Smooth muscle cell (in vitro differentiated cells): ENCODE measurements around the gene ACTR8. TPM values are rescaled to one million over a fixed set of nuclear protein-coding genes. Genes with fewer than 3 reads are reported as not detected.

Source experiments
- DNase-seq: peaks from one replicate; lab custom pipeline; 2025; ENCODE audit not compliant: unreplicated experiment; lab: John Stamatoyannopoulos, UW
- H2AFZ ChIP-seq: fragments of 200-600 bp; sonication (generic); 2 replicates; pipeline ENCODE4 v1.6.0; 2016; ENCODE audit warnings: antibody characterized with exemption, low read depth, mild to moderate bottlenecking
- H3F3A ChIP-seq: fragments of 200-600 bp; sonication (generic); 2 replicates; pipeline ENCODE4 v1.6.0; 2017; ENCODE audit warnings: antibody characterized with exemption, low read depth
- H3K27ac ChIP-seq: fragments of 200-600 bp; sonication (generic); 2 replicates; pipeline ENCODE4 v1.5.1; 2016; ENCODE audit warnings: low read depth, mild to moderate bottlenecking
- H3K27me3 ChIP-seq: fragments of 200-600 bp; sonication (generic); 2 replicates; pipeline ENCODE4 v1.6.1; 2016; ENCODE audit warnings: low read depth, mild to moderate bottlenecking
- H3K36me3 ChIP-seq: fragments of 200-600 bp; sonication (generic); 2 replicates; pipeline ENCODE4 v1.5.1; 2016; ENCODE audit warnings: low read depth
- H3K4me1 ChIP-seq: fragments of 200-600 bp; sonication (generic); 2 replicates; pipeline ENCODE4 v1.5.1; 2016; ENCODE audit warnings: low read depth
- H3K4me2 ChIP-seq: fragments of 200-600 bp; sonication (generic); 2 replicates; pipeline ENCODE4 v1.6.0; 2016; ENCODE audit warnings: mild to moderate bottlenecking
- H3K4me3 ChIP-seq: fragments of 200-600 bp; sonication (generic); 2 replicates; pipeline ENCODE4 v1.5.1; 2016; ENCODE audit warnings: mild to moderate bottlenecking
- H3K79me2 ChIP-seq: fragments of 200-600 bp; sonication (generic); 2 replicates; pipeline ENCODE4 v1.6.0; 2016; ENCODE audit warnings: low read depth, mild to moderate bottlenecking
- H3K9ac ChIP-seq: fragments of 200-600 bp; sonication (generic); 2 replicates; pipeline ENCODE4 v1.6.0; 2016; ENCODE audit warnings: low read depth
- H3K9me3 ChIP-seq: fragments of 200-600 bp; sonication (generic); replicated peaks from 2 replicates; pipeline ENCODE4 v1.5.1; 2016; ENCODE audit warnings: low read depth
- H4K20me1 ChIP-seq: fragments of 200-600 bp; sonication (generic); 2 replicates; pipeline ENCODE4 v1.6.0; 2016; ENCODE audit warnings: low read depth
- WGBS: methylation state at CpG from one replicate; pipeline ENCODE4 v1.1.7; 2016; ENCODE audit warnings: low lambda C conversion rate; 5-methylcytosine and 5-hydroxymethylcytosine counted together
- polyA plus RNA-seq: library from polyadenylated mRNA; unstranded; fragments of >200 nt; fragmentation: Nextera tagmentation; extraction: Ambion mirVana; gene quantifications from 2 replicates; pipeline ENCODE4 v1.2.1, GENCODE V29; 2016
- total RNA-seq: library from RNA; depleted of rRNA; stranded (reverse); fragments of >200 nt; gene quantifications from 2 replicates; pipeline ENCODE4 v1.2.3, GENCODE V29; 2014
- TF ChIP-seq, protein P1 (sequence below): fragments of 200-600 bp; sonication (generic); IDR thresholded peaks from 2 replicates; pipeline ENCODE4 v1.5.1; 2017; ENCODE audit warnings: borderline replicate concordance, mild to moderate bottlenecking, antibody characterized with exemption; ENCODE audit not compliant: insufficient read depth, poor library complexity, severe bottlenecking

Gene ACTR8
- total and polyA plus RNA-seq, 2 experiments from 2014 or later, result 17.4 to 23.1 TPM

DNA sequence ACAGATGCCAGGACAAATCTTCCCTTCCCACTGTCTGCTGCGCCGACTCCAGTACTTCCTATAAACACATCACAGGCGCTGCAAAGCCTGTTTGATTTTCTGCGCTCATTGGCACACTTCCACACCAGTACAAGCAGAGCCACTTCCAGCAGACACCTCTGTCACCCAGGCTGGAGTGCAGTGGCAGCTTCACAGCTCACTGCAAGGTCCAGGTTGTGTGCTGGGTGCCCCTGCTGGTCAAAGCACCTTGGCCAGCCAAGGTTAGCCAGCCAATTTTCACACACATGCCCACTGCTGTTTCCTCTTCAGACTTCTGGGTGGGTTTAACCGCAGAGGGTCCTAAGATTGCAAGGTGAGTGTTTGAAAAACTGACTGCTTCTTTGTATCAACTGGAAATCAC is 40.7 kb downstream of the ACTR8 start:
- Histone ChIP-seq H3F3A (no peaks in the 10 kb centered on the region), H3K27me3 (peaks cover 16% of the 10 kb centered on the region), H4K20me1 (no peaks in the 10 kb centered on the region), H3K79me2 (no peaks in the 10 kb centered on the region), H3K4me1 (no peaks in the 10 kb centered on the region), H3K4me2 (no peak overlapping the region), H3K9ac (no peak overlapping the region), H3K9me3 (no peaks in the 10 kb centered on the region), H2AFZ (no peak overlapping the region), H3K27ac (no peak overlapping the region), H3K36me3 (no peaks in the 10 kb centered on the region), H3K4me3 (no peak overlapping the region)
- WGBS, result 88% methylated on average over 5 of the region's 5 CpGs
- TF ChIP-seq, protein P1, sequence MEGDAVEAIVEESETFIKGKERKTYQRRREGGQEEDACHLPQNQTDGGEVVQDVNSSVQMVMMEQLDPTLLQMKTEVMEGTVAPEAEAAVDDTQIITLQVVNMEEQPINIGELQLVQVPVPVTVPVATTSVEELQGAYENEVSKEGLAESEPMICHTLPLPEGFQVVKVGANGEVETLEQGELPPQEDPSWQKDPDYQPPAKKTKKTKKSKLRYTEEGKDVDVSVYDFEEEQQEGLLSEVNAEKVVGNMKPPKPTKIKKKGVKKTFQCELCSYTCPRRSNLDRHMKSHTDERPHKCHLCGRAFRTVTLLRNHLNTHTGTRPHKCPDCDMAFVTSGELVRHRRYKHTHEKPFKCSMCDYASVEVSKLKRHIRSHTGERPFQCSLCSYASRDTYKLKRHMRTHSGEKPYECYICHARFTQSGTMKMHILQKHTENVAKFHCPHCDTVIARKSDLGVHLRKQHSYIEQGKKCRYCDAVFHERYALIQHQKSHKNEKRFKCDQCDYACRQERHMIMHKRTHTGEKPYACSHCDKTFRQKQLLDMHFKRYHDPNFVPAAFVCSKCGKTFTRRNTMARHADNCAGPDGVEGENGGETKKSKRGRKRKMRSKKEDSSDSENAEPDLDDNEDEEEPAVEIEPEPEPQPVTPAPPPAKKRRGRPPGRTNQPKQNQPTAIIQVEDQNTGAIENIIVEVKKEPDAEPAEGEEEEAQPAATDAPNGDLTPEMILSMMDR, result no peak
- DNase-seq, result no peak

DNA sequence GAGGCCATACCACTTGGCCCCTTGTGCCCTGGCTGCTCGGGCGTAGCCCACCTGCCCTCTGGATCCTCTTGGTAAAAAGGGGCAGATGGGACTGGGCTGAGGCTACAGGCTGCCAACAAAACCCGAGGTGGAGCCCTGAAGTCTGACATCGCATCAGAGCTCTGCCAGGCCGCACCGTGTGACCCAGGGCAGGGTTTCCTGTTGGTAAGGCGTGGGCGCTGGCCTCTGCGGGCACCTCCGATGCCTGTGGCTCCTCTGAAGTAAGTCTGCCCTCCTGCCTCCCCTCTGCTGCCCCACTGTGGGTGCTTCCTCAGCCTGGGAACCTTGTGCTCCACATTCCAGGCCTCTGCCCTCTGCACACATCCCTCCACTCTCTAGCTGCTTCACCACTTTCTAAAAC is 44.6 kb downstream of the ACTR8 start:
- 96% methylated on average over 10 of the region's 10 CpGs for WGBS
- no peaks in the 10 kb centered on the region for H3K4me1 ChIP-seq
- TF ChIP-seq, protein P1, result no peak
- H3K27me3 ChIP-seq, result no peaks in the 10 kb centered on the region
- no peak overlapping the region for H3K9ac ChIP-seq
- H3K79me2 ChIP-seq, result no peaks in the 10 kb centered on the region
- no peaks in the 10 kb centered on the region for H3K9me3 ChIP-seq
- H3K4me2 ChIP-seq, result no peak overlapping the region
- H3K4me3 ChIP-seq, result no peak overlapping the region
- H3K36me3 ChIP-seq, result no peaks in the 10 kb centered on the region
- H3K27ac ChIP-seq, result no peak overlapping the region
- H3F3A ChIP-seq, result no peaks in the 10 kb centered on the region
- H2AFZ ChIP-seq, result no peak overlapping the region
- DNase-seq, result no peak
- H4K20me1 ChIP-seq, result no peaks in the 10 kb centered on the region

DNA sequence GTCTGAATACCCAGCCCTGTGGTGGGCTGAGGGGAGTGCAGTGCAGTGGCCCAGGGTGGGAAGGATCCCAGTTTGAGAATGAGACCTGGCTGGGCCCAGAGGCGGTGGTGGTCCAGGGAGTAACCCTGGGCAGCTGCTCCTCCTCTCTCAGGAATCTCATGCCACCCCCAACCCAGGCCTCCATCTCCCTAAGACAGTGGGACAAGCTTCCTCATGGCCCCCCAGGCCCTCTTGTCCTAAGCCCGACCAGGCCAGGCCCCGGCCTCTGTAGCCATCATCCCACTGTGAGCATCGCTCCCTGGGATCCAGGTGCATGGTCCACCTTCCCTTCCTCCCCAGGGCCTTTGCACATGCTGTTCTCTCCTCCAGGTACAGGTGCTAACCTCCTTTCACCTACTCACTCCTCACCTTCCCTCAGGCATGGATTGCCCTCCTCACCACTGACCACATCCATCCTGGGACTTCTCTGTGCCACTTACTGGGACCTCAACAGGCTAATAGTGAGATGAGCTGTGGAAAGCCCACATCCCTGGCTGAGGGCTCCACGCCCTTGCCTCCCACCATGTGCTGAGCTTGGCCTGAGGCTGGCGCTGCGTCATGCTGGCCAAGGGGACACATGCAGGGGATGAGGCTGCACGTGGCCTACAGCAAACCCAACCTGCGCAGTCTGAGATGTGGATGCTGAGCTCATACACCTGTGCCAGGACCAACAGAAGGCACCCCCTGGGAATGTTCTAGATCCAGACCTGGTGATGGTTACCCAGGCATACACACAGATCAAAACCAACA is 45.7 kb downstream of the ACTR8 start:
- no peaks in the 10 kb centered on the region for H3K79me2 ChIP-seq
- no peaks in the 10 kb centered on the region for H3K36me3 ChIP-seq
- H4K20me1 ChIP-seq, result no peaks in the 10 kb centered on the region
- H3K4me1 ChIP-seq, result no peaks in the 10 kb centered on the region
- H3K4me2 ChIP-seq, result no peak overlapping the region
- no peak overlapping the region for H3K27ac ChIP-seq
- no peak overlapping the region for H3K4me3 ChIP-seq
- 98% methylated on average over 9 of the region's 9 CpGs for WGBS
- H3K9me3 ChIP-seq, result no peaks in the 10 kb centered on the region
- no peak overlapping the region for H3K9ac ChIP-seq
- H3K27me3 ChIP-seq, result no peaks in the 10 kb centered on the region
- no peak overlapping the region for H2AFZ ChIP-seq
- no peak for DNase-seq
- TF ChIP-seq, protein P1, result no peak
- no peaks in the 10 kb centered on the region for H3F3A ChIP-seq

DNA sequence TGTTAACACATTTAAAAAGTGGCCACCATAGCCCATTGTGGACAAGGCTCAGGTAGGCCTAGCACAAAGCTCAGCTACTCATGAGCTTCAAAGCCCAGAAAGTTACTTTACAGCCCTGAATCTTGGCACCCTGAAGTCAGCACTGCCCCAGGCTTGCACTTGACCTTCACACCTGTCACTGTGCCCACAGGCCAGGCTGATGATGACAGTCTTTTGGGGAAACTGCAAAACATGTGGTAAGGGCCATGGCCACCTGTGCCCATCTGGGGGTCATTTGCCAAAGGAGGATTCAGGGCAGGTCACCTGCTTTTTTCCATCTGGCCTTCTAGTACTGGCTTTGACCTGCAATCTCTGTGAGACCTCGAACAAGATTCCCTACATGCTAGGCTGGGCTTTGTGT is 46.7 kb downstream of the ACTR8 start:
- no peak overlapping the region for H3K4me3 ChIP-seq
- no peaks in the 10 kb centered on the region for H3K36me3 ChIP-seq
- H3K4me2 ChIP-seq, result no peak overlapping the region
- H3K27ac ChIP-seq, result no peak overlapping the region
- H3K27me3 ChIP-seq, result no peaks in the 10 kb centered on the region
- H3K9me3 ChIP-seq, result no peaks in the 10 kb centered on the region
- no peaks in the 10 kb centered on the region for H3K4me1 ChIP-seq
- H4K20me1 ChIP-seq, result no peaks in the 10 kb centered on the region
- DNase-seq, result no peak
- H3K9ac ChIP-seq, result no peak overlapping the region
- no peaks in the 10 kb centered on the region for H3K79me2 ChIP-seq
- no peak overlapping the region for H2AFZ ChIP-seq
- TF ChIP-seq, protein P1, result no peak
- H3F3A ChIP-seq, result no peaks in the 10 kb centered on the region
- WGBS, result 96% methylated on average over 1 of the region's 1 CpG
